ENCODE data around the gene RETREG1.
"Not testable (repeated sequence)": the region's sequence is repeated elsewhere in the genome, so short reads cannot be mapped to it uniquely, and the experiment has no call there.

Gene RETREG1

DNA sequence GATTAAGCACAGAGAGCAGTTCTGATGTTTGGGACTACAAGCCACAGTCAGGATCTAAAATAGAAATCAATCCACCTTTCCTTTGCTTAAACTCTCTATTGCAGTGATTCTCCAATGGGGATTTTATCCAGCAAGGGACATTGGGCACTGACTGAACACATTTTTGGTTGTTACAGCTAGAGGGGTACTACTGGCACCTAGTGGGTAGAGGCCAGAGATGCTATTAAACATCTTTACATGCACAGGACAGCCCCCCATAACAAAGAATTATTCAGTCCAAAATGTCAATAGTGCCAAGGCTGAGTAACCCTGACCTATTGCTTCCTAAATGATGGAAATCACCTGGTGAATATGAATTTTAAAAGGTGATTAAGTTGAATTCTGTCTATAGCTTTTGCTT is 163.2 kb downstream of the RETREG1 start:
- DNase-seq, result no peak
- in situ Hi-C loops (cut with HindIII; ENCODE audit: low pct_ligation_motif_present, low pct_unique_long_range_greater_than_20kb, low sequenced_read_pairs), result no loop called here

DNA sequence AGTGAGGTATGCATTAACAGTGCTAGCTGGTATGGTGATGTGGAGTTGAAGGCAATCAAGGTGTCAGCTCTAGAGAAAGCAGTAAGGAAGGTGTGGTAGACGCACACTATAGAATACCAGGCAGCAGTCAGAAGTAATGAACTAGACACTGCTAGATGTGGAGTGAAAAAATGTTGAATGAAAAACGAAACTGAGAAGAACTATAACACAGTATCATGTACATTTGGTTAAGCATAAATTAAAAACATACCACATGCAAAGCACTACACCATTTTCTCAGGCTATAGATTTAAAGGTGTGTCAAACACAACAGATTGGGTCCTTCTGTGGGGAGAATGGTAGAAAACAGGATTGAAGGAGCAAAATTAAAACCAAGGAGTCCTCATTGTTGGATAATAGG is 166.6 kb downstream of the RETREG1 start:
- no peak for DNase-seq
- in situ Hi-C loops (cut with HindIII; ENCODE audit: low pct_ligation_motif_present, low pct_unique_long_range_greater_than_20kb, low sequenced_read_pairs), result no loop called here

DNA sequence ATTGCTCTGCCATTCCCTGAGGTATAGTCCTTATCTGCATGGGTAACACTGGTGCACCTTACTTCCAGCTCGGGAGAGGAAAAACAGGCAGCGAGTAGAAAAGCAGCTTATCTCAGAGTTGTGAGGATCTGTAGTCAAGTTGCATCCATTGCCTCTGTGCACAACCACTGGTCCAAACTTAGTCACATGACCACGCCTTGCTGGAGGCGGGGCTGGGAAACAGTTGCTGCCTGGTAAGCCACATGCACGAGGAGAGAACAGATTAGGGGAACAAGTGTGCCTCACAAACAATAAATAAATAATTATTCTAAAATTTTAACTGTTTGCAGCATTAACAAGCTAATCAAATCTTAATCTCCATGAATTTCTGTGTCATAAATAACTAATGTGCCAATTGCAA is 169.8 kb downstream of the RETREG1 start:
- no peak for DNase-seq
- in situ Hi-C loops (cut with HindIII; ENCODE audit: low pct_ligation_motif_present, low pct_unique_long_range_greater_than_20kb, low sequenced_read_pairs), result no loop called here

DNA sequence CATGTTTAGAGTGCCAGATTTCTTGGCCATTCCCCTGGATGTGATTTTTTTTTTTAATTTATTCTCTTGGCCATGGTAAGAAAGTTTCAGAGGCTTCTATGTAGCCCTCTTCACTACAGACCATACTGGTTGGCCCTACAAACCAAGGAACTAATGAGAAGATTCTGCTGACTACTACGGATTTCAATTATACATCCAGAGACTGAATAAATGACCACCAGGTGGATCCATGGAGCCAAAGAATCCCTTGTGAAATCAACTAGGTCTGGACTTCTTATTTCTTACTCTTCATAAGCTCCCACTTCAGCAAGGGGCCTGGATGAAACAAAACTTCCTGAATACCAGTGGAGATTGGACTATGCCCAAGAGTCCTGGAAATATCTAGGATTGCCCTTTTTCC is 178.8 kb downstream of the RETREG1 start:
- peak; percentile 9 for DNase-seq
- in situ Hi-C loops (cut with HindIII; ENCODE audit: low pct_ligation_motif_present, low pct_unique_long_range_greater_than_20kb, low sequenced_read_pairs), result no loop called here

DNA sequence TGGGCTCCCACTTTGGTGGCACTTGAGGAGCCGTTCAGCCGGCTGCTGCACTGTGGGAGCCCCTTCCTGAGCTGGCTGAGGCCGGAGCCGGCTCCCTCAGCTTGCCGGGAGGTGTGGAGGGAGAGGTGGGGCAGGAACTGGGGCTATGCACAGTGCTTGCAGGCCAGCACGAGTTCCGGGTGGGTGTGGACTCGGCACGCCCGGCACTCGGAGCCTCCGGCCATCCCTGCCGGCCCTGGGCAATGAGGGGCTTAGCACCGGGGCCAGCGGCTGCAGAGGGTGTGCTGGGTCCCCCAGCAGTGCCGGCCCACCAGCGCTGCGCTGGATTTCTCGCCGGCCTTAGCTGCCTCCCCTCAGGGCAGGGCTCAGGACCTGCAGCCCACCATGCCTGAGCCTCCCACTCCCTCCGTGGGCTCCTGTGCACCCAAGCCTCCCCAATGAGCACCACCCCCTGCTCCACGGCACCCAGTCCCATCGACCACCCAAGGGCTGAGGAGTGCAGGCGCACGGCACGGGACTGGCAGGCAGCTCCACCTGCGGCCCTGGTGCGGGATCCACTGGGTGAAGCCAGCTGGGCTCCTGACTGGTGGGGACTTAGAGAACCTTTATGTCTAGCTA is 180.6 kb downstream of the RETREG1 start:
- in situ Hi-C loops (cut with HindIII; ENCODE audit: low pct_ligation_motif_present, low pct_unique_long_range_greater_than_20kb, low sequenced_read_pairs), result not testable (repeated sequence)

DNA sequence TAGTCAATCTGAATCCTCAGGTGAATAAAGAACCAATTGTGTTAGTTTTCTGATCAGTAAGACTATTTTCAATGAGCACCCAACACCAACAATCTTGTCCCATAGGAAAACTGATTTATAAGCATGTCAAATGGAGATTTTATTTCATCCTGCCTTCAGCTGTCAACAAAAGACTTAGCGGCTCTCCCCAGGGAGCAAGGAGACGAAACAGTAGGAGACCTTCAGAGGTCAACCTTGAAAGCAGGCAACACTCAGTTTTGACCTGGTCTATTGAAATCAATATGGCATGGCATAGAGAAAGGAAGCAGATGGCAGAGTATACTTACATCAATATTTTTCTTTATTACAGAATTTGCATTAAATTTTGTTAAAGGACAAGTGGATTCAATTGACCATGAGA is 185.3 kb downstream of the RETREG1 start:
- DNase-seq, result no peak
- in situ Hi-C loops (cut with HindIII; ENCODE audit: low pct_ligation_motif_present, low pct_unique_long_range_greater_than_20kb, low sequenced_read_pairs), result no loop called here

More for the DNA sequence above, 180.6 kb downstream of the RETREG1 start:
- DNase-seq, result not testable (repeated sequence)

DNA sequence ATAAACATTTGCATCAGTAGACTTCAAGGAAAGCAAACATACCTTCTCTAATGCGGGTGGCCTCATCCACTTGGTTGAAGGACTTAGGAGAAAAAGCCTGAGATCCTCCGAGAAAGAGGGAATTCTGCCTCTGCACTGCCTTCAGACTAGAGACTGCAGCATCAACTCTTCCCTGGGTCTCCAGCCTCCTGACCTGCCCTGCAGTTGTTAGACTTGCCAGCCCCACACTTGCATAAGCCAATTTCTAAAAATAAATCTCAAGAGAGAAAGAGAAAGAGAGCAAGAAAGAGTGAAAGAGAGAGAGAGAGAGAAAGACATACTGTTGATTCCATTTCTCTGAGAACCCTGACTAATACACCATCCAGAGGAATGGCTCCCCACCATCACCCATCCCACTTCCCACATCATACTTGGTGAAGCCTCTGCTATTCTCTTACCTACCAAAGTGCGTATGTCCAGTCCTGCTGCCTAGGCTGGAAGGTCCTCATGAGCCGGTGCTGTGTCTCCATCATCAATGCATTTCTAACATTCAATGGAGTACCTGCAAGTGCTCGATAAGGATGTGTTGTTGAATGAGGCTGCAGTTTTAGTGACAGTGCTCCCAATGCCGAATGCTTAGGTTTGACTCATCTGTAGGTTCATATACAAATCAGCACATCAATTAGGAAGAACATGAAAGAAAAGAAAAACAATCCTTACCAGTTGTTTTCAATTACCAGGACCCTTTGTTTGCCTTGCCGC is 186.3 kb downstream of the RETREG1 start:
- DNase-seq, result no peak
- in situ Hi-C loops (cut with HindIII; ENCODE audit: low pct_ligation_motif_present, low pct_unique_long_range_greater_than_20kb, low sequenced_read_pairs), result no loop called here

DNA sequence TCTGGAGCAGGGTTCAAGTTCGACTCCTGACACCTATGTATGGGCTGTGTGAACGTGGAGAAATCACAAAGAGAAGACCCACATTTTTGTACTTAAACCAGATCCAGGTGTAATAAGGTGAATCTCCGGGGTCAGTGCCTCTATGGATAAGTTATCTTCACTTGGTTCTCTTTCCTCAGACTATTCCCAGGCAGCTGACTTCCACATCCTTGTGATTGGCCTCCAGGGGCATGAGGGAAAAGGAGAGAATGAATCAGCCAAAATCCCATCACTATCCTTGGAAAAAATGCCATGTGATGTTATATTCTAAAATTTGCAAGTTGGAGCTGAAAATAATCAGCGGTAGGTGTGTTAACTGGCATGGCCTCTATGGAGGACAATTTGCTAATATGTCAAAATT is 188.4 kb downstream of the RETREG1 start:
- in situ Hi-C loops (cut with HindIII; ENCODE audit: low pct_ligation_motif_present, low pct_unique_long_range_greater_than_20kb, low sequenced_read_pairs), result no loop called here

DNA sequence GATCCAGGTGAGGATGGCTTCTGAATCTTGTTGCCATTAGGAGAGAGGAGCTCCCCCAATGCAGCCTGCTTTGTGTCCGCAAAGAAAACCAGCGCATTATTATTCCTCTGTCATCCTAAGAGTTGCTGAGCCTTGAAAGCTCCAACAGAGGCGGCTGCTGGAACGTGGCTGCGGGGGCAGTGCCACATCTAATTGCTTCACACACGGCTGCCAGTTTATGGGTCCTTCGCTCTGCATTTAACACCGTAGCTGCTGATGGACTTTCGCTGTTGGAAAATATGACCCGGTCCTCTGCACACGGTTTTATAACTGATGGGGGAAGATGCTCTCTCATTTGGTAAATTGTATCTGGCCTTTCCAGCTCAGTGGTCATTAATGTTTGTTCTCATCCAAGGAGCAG is 189.2 kb downstream of the RETREG1 start:
- DNase-seq, result no peak

More for the DNA sequence above, 188.4 kb downstream of the RETREG1 start:
- DNase-seq, result no peak

More for the DNA sequence above, 189.2 kb downstream of the RETREG1 start:
- in situ Hi-C loops (cut with HindIII; ENCODE audit: low pct_ligation_motif_present, low pct_unique_long_range_greater_than_20kb, low sequenced_read_pairs), result no loop called here

Measured in ACHN (cell line).